ENCODE results near the gene NKAIN4.

NKAIN4 gene

DNA sequence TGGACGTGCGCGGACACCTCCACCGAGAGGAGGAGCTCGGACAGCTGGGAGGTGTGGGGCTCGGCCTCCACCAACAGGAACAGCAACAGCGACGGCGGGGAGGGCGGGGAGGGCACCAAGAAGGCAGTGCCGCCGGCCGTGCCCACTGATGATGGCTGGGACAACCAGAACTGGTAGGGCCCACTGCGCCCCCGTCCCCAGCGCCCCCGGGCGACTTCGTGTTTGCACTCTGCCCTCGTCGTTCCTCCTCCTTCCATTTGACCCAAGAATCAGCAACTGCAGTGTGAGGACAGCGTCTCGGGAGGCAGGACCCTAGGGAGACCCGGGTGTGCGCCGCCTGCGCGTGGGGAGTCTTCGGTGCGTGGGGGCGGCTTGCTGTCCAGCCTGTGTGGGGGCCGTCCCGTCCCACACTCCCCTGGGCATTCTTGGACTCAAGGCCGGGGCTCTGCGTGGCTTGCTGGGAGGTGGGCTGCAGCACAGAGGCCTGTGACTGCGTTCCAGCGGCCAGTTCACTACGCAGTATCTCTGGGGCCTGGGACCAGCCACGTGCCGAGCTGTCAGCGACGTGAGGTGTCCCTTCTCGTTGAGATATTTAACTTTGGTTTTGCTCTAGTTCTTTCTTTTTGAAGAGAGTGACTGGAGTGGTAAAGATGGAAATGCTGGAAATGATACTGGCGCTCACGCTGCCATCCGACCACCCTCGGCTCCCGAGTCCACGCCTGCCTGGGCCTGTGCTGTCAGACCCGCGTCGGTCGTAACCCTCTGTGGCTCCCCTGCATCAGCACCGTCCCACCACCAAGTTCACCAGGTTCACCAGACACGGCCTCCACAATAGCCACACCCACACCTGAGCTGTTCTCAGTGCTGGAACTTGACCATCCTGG, 33.7 kb upstream of the NKAIN4 start:
- no peak for DNase-seq

DNA sequence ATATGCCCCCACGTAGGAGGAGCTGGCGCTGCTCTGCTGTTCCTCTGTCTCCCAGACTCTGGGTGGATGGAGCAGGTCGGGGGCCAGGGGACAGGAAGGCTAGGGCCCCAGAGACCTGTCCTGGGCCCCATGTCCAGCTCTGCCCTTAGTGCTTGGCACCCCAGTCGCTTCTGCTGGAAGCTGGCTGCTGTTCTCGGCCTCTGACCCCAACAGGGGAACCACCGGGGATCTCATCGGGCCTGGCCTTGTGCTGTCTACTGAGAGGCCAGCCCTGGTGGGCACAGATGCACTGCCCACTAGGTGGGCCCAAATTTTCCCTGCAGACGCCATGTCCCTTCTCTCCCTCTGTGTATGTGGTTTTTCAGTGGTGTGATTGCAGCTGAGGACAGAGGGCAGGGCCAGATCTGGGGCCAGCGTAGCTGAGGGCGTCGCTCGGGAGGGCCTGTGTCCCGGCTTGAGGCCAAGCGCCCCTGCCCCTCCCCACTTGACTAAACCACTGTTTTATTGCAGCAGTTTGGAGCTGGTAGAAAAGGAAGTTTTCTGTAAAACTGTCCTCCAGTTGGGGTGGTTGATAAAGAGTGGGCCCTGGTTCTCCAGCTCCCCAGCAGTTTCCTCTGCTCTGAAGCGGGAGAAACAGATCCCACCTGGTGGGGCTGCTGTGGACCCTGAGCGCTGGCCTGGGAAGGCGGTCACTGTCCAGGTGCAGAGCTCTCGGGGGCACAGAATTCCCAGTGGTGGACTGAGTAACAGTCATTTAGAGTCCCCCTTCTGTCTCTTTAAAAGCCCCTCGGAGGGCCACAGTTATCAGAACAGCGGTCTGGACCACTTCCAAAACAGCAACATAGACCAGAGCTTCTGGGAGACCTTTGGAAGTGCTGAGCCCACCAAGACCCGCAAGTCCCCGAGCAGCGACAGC, 32.8 kb upstream of the NKAIN4 start:
- no peak for DNase-seq

- no peak for DNase-seq
Measured at GRCh38 chr20:63285636-63286615, 31.7 kb upstream of the NKAIN4 start.

DNA sequence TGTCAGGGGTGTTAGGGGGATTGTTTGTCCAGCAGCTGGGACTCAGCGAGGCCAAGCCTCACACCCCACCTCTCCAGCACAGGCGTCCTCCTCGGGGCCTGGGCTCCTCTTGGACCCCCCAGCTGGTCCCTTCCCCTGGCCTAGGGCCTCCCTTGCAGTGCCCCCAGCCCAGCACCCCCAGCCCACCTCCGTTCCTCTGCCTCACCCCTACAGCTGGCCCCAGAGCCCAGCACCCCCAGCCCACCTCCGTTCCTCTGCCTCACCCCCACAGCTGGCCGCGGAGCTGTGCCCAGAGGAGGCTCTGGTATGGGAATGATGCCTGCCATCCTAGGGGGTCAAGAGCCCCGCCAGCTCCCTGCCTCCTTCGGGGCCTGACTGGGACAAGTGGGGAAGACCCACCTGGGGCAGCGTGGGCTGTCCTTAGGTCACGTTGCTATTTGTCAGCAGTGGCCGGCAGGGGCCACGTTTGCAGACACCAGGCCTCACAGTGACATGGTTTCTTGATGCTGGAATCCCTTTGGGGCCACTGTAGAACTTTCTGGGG, 30.8 kb upstream of the NKAIN4 start:
- no peak for DNase-seq

DNA sequence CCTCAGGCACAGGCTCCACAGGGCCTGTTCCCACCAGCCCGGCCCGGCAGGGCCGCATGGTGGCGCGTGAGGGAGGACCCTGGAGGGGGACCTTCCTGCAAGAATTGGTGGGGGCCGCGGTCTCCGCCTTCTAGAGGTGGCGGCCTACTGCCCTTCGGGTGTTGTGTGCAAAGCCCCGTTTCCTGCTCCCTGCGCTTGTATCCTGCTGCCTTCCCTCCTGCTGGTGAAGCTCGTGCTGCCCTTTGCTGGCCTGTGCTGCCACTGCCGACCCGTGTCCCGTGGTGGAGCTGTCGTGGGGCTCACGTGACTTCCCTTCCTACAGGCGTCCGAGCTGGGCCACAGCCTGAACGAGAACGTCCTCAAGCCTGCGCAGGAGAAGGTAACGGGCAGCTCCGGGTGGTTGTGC, 30.3 kb upstream of the NKAIN4 start:
- no peak for DNase-seq

DNA sequence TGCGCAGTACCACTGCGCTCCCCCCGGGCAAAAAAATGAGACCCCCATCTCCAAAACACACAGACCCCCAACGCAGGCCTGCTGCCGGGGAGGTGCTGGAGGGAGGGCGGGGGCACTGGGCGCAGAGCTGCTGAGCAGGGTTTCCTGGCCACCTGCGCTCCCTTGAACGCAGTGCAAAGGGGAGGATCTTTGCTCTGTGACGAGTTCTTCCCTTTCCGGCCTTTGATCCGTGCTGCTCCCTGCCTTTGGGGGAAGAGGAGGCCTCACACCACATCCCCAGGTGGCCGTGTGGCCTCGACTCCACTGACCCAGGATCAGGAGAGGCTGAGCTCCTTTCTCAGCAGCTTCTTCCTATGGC, 29.8 kb upstream of the NKAIN4 start:
- DNase-seq = no peak

GRCh38 chr20:63283397-63284082, 29.3 kb upstream of the NKAIN4 start:
- DNase-seq = no peak

- DNase-seq = no peak
Measured at GRCh38 chr20:63282946-63283345, 28.7 kb upstream of the NKAIN4 start.

GRCh38 chr20:63281742-63282665, 27.7 kb upstream of the NKAIN4 start:
- no peak for DNase-seq

DNA sequence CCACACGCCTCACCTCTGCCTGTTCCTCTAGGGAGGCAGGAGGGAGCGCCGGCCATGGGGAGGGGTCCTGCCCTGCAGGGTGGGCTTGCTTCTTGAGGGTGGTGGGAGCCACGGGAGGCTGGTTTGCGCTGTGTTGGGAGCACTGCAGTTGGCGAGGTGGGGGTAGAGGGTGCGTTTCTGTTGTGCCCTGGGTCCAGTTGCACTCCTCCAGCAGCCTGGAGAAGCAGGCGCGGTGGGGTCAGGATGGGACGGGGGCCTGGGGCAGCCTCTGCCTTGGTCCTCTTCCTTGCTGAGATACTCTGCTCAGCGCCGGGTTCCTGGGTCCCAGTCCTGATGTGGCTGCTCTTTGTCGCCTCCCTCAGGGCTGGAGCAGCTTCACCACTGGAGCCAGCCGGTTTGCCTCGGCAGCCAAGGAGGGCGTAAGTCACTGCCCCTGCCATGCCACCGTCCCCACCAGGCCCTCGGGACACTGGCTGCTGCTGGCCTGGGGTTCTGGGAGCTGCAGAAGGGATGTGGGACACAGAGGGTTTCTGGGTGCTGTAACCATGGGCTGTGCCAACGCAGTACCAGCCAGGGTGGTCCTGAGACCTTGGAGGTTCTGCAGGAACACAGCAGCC, 26.8 kb upstream of the NKAIN4 start:
- DNase-seq = no peak

GRCh38 chr20:63280371-63280770, 26.1 kb upstream of the NKAIN4 start:
- DNase-seq = no peak

DNA sequence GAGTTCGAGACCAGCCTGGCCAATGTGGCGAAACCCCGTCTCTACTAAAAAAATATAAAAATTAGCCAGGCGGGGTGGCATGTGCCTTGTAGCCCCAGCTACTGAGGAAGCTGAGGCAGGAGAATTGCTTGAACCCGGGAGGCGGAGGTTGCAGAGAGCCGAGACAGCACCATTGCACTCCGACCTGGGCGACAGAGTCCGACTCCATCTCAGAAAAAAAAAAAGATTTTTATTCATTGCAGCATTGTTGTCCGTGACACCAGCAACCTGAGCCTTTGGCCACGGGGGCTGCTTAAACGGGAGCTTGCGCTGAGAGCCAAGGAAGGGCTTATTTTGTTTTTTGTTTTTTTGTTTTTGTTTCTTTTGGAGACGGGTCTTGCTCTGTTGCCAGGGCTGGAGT, 25.7 kb upstream of the NKAIN4 start:
- DNase-seq = no peak

- no peak for DNase-seq
Measured at GRCh38 chr20:63278661-63279060, 24.4 kb upstream of the NKAIN4 start.

GRCh38 chr20:63277466-63278272, 23.4 kb upstream of the NKAIN4 start:
- no peak for DNase-seq

- DNase-seq = no peak
Measured at GRCh38 chr20:63276956-63277355, 22.7 kb upstream of the NKAIN4 start.

- DNase-seq = no peak
Measured at GRCh38 chr20:63275825-63276224, 21.6 kb upstream of the NKAIN4 start.

- no peak for DNase-seq
Measured at GRCh38 chr20:63274381-63275228, 20.3 kb upstream of the NKAIN4 start.

Measured in activated naive CD4-positive, alpha-beta T cell (primary cell).